HFF-Myc (cell line): ENCODE results near the gene CDK5R2.
A peak's percentile ranks its signal among the peaks of the same experiment; 100 is the strongest.

Experiments used
- DNase-seq: peaks from one replicate; pipeline ENCODE4 v3.0.0-alpha.2; 2011; ENCODE audit warnings: low read depth; ENCODE audit errors: extremely low read depth
- H3K4me3 ChIP-seq: replicated peaks from 2 replicates; pipeline ENCODE4 v1.5.1; 2011; ENCODE audit warnings: low read depth, mild to moderate bottlenecking, control low read depth, low read length
- TF ChIP-seq, protein P1 (sequence below): IDR thresholded peaks from 2 replicates; pipeline ENCODE4 v1.5.1; 2012; ENCODE audit warnings: mild to moderate bottlenecking, low read depth, low read length, control low read depth; ENCODE audit errors: missing control alignments

CDK5R2 gene

DNA sequence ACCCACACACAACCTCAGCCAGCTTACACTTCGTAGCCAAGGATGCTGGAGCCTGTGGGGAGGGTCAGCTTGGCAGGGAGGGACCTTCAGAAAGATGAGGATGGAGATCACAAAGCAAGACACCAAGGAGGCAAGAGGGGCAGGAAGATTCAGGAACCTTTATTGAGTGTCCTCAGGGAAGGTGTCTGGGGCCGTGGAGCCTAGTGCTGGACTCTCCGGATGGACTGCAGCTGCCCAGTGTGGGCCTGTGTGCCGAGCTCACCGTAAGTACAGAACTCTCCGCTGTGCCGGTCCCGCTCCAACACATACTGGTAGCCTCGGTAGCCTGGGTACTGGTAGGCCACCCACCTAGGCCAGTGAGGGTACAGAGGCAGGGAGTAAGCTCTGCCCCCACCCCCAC lies 30.6 kb downstream of the CDK5R2 start:
- no peak overlapping the region for H3K4me3 ChIP-seq
- TF ChIP-seq, protein P1, sequence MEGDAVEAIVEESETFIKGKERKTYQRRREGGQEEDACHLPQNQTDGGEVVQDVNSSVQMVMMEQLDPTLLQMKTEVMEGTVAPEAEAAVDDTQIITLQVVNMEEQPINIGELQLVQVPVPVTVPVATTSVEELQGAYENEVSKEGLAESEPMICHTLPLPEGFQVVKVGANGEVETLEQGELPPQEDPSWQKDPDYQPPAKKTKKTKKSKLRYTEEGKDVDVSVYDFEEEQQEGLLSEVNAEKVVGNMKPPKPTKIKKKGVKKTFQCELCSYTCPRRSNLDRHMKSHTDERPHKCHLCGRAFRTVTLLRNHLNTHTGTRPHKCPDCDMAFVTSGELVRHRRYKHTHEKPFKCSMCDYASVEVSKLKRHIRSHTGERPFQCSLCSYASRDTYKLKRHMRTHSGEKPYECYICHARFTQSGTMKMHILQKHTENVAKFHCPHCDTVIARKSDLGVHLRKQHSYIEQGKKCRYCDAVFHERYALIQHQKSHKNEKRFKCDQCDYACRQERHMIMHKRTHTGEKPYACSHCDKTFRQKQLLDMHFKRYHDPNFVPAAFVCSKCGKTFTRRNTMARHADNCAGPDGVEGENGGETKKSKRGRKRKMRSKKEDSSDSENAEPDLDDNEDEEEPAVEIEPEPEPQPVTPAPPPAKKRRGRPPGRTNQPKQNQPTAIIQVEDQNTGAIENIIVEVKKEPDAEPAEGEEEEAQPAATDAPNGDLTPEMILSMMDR: no peak
- no peak for DNase-seq

DNA sequence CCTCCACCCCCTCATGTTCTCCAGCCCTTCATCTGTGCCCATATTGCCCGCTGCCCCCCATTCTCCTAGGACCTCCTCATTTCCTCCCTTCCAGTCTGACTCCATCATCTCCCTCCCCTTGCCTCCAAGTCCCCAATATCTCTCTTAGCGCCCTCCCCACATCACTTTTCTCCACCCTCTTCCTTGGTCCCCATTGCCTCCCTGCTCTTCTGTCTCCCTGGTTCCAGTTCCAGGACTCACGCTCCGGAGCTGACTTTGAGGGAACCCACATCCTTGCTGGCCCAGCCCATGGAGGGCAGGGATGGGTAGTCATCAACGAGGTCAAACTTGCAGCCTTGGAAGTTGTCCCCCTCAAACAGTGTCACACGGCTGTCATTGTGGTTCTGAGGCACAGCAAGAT lies 31.1 kb downstream of the CDK5R2 start:
- TF ChIP-seq, protein P1: no peak
- H3K4me3 ChIP-seq: no peak overlapping the region
- no peak for DNase-seq

DNA sequence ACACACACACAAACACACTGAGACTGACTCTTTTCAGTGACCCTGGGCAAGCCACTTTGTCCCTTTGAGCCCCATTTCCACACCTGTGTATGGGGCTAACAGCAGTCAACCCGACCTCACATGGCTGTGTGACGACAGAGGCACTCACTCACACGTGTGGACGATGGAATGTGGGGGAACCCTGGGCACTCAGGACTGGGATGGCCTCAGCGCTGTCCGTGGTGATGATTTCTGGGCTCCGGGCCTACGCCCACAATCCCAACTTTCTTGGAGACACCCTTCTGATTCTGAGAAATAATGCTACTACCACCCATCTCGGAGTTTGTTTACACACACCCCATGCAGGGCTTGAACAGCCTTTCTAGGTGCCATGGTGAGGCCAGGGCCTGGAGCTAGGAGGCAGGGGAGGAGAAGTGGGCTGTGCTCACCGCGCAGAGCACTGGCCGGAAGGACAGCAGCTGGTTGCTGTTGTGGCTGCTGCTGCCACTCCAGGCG lies 32.3 kb downstream of the CDK5R2 start:
- TF ChIP-seq, protein P1: no peak
- no peak for DNase-seq
- no peak overlapping the region for H3K4me3 ChIP-seq

DNA sequence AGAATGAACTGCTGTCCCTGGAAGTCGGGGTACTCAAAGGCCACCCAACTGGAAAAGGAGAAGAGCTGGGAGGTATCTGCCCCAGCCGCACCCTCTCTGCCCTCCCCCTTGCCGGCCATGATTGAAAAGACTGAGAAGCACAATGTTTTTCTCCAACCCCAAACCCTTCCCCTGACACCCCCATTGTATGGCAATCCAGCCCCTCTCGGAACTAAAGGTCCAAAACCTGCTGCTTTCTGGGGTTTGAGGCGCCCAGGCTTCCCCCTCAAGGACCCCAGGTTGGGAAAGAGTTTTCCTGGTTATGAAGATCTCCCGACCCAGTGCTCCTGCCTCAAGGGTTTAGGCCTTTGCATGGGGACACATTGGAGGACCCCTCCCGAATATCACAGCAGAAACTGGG lies 32.7 kb downstream of the CDK5R2 start:
- TF ChIP-seq, protein P1: no peak
- no peak for DNase-seq
- H3K4me3 ChIP-seq: no peak overlapping the region

DNA sequence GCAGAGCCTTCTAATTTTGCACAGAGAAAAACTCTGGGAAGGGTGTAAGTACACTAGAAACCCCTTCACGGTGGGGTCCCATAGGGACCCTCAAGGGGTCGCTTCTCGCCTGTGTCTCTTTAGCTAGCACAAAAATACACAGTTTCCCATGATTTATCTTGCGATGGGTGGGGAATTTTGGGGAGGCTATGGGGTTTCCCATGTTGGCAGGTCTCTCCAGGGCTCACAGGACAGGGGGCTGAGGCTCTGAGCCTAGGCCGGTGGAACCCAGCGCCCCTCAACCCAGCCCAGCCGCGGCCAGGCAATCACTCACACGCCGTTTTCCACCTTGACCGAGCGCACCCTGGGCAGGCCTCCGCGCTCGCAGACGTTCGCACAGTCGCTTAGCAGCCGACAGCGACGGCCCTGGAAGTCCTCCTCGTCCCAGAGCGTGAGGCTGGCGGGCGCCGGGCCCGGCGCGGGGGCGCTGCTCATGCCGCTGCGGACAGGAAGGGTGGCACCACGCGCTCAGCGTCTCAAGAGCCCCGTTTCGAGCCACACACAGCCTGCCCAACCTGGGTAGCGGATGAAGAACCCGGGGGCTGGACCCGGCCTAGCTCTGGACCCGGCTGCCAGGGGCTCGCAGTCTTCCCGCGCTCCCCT lies 33.4 kb downstream of the CDK5R2 start:
- no peak overlapping the region for H3K4me3 ChIP-seq
- TF ChIP-seq, protein P1: no peak
- DNase-seq: no peak

DNA sequence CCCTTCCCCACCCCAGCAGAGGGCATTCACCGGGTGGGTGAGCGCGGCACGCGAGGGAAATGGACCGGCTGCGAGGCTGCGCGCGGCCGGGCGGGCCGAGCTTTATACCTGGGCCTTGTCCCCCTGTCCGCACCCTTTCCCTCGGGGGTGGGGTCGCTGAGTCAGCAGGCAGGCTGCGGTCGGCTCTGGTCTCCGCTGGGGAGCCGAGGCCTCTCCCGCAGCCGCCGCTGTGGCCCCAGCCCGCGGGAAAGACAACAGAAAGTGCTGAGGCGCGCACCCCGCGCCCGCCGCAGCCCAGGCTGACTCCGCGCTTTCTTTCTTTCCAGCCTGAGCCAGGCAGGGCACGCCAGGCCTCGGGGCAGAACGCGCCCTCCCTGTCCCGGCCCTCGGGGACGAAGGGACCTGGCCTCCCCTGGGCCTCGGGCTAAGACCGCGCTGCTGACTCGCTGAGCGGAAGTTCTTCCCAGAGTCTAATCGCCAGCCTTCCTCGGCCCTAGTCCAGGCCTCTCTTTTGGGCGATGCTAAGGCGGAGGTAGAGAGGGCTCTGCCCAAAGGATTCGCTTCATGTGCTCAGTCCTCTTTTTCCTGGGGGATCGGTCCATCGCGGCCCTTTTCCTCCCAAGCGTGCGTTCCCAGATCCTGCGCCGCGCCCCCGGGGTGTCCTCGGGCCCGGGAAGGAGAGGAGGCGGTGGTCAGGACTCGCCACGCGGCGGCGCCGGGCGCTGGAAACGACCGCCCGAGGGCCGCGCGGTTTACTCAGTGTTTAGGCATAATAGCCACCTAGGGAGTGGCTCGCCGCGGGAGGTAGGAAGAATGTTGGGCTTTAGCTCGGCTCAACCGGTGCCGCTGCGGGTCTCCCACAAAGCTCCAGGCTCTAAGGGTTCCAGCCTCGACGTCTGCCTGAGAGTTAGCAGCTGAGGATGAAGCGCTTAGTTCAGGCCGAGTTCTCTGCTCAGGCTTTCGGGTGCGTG lies 34.2 kb downstream of the CDK5R2 start, which contains the start of gene CRYBA2:
Gene CRYBA2, minus strand, starts transcription at position 78 of the 971 bp plus-strand sequence. CDS start 246 bp downstream, outside the sequence.
- DNase-seq: no peak
- TF ChIP-seq, protein P1: no peak
- peak within 1 kb of the TSS; percentile 22; the same call in 1 of the 2 replicates for H3K4me3 ChIP-seq
